Fibroblast of lung (primary cell): ENCODE results near the gene GNAI2. TPM values are rescaled to one million over a fixed set of nuclear protein-coding genes. Genes with fewer than 3 reads are reported as not detected.
A peak's percentile ranks its signal among the peaks of the same experiment; 100 is the strongest.

Experiments
- DNase-seq, 2 donors: peaks; one replicate each; pipeline versions ENCODE4 v3.0.0 to v3.0.0-alpha.2; 2010; ENCODE audit warnings: low read depth in 2 of 2
- H2AFZ ChIP-seq: 2 replicates; pipeline ENCODE4 v1.5.1; 2012; ENCODE audit warnings: low read length, control low read depth, inconsistent platforms
- H3K27ac ChIP-seq: 2 replicates; pipeline ENCODE4 v1.5.1; 2011; ENCODE audit warnings: low read length, control low read depth; ENCODE audit not compliant: insufficient read depth
- H3K27me3 ChIP-seq: 2 replicates; pipeline ENCODE4 v1.5.1; 2011; ENCODE audit warnings: mild to moderate bottlenecking, low read length; ENCODE audit not compliant: control insufficient read depth, insufficient read depth
- H3K36me3 ChIP-seq: 2 replicates; pipeline ENCODE4 v1.5.1; 2011; ENCODE audit warnings: low read length; ENCODE audit not compliant: control insufficient read depth, insufficient read depth
- H3K4me1 ChIP-seq: 2 replicates; pipeline ENCODE4 v1.5.1; 2011; ENCODE audit warnings: low read length; ENCODE audit not compliant: control insufficient read depth, insufficient read depth; ENCODE audit errors: extremely low read depth
- H3K4me2 ChIP-seq: 2 replicates; pipeline ENCODE4 v1.5.1; 2011; ENCODE audit warnings: low read length, control low read depth; ENCODE audit not compliant: insufficient read depth; ENCODE audit errors: extremely low read depth
- H3K4me3 ChIP-seq, 4 experiments: fragments of 200-600 bp in 1 of 4; sonication (generic) in 1 of 4; replicated peaks in 1 of 4; 2 replicates each; pipeline ENCODE4 v1.5.1; 2011 to 2016; ENCODE audit warnings: low read length in 4 of 4, low read depth in 3 of 4, mild to moderate bottlenecking in 3 of 4, control low read depth in 2 of 4, inconsistent platforms in 1 of 4, mixed read lengths in 1 of 4; ENCODE audit not compliant: insufficient read depth in 1 of 4; ENCODE audit errors: control extremely low read depth in 1 of 4
- H3K79me2 ChIP-seq: 2 replicates; pipeline ENCODE4 v1.5.1; 2012; ENCODE audit warnings: mild to moderate bottlenecking, low read length, inconsistent platforms; ENCODE audit not compliant: control insufficient read depth, insufficient read depth
- H3K9ac ChIP-seq: 2 replicates; pipeline ENCODE4 v1.5.1; 2011; ENCODE audit warnings: mild to moderate bottlenecking, low read length, control low read depth; ENCODE audit not compliant: insufficient read depth
- H3K9me3 ChIP-seq: 2 replicates; pipeline ENCODE4 v1.5.1; 2012; ENCODE audit warnings: low read depth, low read length; ENCODE audit not compliant: control insufficient read depth, insufficient read depth
- H4K20me1 ChIP-seq: 2 replicates; pipeline ENCODE4 v1.5.1; 2011; ENCODE audit warnings: low read length; ENCODE audit not compliant: control insufficient read depth, insufficient read depth; ENCODE audit errors: extremely low read depth
- EZH2 ChIP-seq: IDR thresholded peaks from 2 replicates; pipeline ENCODE4 v1.5.1; 2012; ENCODE audit warnings: low read length, control low read depth, mild to moderate bottlenecking; ENCODE audit errors: missing control alignments
- polyA plus RNA-seq, 2 donors: library from polyadenylated mRNA; depleted of rRNA in 1 of 2; stranded (reverse) in 1 of 2; unstranded in 1 of 2; fragments of >200 nt; gene quantifications; 2 replicates each; pipeline ENCODE4 v1.2.1, GENCODE V29; 2011 to 2012; ENCODE audit warnings: missing spikeins in 1 of 2
- total RNA-seq: library from RNA; depleted of rRNA; stranded (reverse); fragments of >200 nt; gene quantifications from 2 replicates; pipeline ENCODE4 v1.2.1, GENCODE V29; 2014
- TF ChIP-seq, protein P1 (sequence below), 2 donors: IDR thresholded peaks in 1 of 2; conservative IDR thresholded peaks in 1 of 2; 1 replicate in 1 of 2; 2 replicates in 1 of 2; pipeline ENCODE4 v1.5.1; 2011 to 2012; ENCODE audit warnings: low read length in 2 of 2, control low read depth in 1 of 2, inconsistent platforms in 1 of 2, low read depth in 1 of 2, mild to moderate bottlenecking in 1 of 2

The GNAI2 gene
- total and polyA plus RNA-seq, 2 donors (not counting 1 experiment from before 2014, with no cell fraction given): 238 to 704 TPM

DNA sequence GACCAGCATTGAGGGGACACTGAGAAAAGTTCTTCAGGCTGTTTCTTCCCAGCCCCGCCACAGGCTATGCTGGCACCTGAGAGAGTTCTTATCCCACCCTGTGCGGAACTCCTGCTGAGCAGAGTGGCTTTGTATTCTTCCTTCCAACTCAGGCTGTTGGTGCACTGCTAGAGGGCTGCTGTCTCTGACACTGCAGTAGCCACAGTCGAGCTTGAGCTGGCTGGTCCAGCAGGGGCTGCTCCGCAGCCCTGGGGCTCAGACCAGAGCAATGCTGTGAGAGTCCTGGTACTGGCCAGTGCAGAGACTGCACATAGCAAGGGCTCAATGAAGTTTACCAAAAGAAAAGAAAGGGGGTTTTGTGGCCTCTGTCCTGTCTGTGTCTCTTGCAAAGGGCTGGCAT is 3.6 kb downstream of the GNAI2 start:
- peaks cover 84% of the 10 kb centered on the region for H3K79me2 ChIP-seq
- no peak overlapping the region for H3K27ac ChIP-seq
- H2AFZ ChIP-seq: no peak overlapping the region
- H3K4me1 ChIP-seq: peaks cover 26% of the 10 kb centered on the region
- H3K9me3 ChIP-seq: no peaks in the 10 kb centered on the region
- TF ChIP-seq, protein P1, sequence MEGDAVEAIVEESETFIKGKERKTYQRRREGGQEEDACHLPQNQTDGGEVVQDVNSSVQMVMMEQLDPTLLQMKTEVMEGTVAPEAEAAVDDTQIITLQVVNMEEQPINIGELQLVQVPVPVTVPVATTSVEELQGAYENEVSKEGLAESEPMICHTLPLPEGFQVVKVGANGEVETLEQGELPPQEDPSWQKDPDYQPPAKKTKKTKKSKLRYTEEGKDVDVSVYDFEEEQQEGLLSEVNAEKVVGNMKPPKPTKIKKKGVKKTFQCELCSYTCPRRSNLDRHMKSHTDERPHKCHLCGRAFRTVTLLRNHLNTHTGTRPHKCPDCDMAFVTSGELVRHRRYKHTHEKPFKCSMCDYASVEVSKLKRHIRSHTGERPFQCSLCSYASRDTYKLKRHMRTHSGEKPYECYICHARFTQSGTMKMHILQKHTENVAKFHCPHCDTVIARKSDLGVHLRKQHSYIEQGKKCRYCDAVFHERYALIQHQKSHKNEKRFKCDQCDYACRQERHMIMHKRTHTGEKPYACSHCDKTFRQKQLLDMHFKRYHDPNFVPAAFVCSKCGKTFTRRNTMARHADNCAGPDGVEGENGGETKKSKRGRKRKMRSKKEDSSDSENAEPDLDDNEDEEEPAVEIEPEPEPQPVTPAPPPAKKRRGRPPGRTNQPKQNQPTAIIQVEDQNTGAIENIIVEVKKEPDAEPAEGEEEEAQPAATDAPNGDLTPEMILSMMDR (conservative IDR thresholded peaks at IDR 0.05 in 1 of 2, IDR thresholded peaks at IDR 0.05 in 1 of 2; ENCODE audit: low read depth in 1 of 2, low read length in 2 of 2): no peak
- no peak for TF ChIP-seq EZH2
- no peak for DNase-seq
- no peaks in the 10 kb centered on the region for H3K27me3 ChIP-seq
- H3K4me3 ChIP-seq: no peak overlapping the region
- peak overlapping the region; percentile 8 for H3K4me2 ChIP-seq
- peaks cover 10% of the 10 kb centered on the region for H3K36me3 ChIP-seq
- H4K20me1 ChIP-seq: no peaks in the 10 kb centered on the region
- no peak overlapping the region for H3K9ac ChIP-seq

DNA sequence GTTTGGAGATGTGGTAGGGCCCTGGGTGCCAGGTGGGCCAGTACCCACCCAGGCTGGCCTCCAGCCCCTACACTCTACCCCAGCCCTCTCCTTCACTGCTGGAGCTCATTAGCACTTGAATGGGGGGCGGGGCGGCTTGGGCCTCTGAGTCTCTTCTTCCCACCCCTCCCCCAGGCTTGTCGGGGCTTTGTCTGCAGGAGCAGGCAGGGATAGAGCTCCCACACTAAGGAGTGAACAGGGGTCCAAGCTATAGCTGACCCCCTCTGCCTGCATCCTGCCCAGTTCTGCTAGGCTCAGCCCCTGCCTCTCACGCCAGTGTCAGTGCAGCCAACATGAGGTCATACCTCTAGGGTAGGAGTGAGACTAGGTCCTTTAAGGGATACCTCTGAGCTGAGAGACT is 5.2 kb downstream of the GNAI2 start:
- Histone ChIP-seq H3K27ac (peak overlapping the region; percentile 27), H3K27me3 (no peaks in the 10 kb centered on the region), H4K20me1 (no peaks in the 10 kb centered on the region), H3K9me3 (no peaks in the 10 kb centered on the region), H3K9ac (no peak overlapping the region), H3K4me1 (peaks cover 34% of the 10 kb centered on the region), H2AFZ (no peak overlapping the region), H3K4me3 (no peak overlapping the region), H3K36me3 (peaks cover 12% of the 10 kb centered on the region), H3K79me2 (peaks cover 96% of the 10 kb centered on the region), H3K4me2 (no peak overlapping the region)
- no peak for DNase-seq
- TF ChIP-seq EZH2: no peak
- TF ChIP-seq, protein P1 (conservative IDR thresholded peaks at IDR 0.05 in 1 of 2, IDR thresholded peaks at IDR 0.05 in 1 of 2; ENCODE audit: low read depth in 1 of 2, low read length in 2 of 2): no peak

DNA sequence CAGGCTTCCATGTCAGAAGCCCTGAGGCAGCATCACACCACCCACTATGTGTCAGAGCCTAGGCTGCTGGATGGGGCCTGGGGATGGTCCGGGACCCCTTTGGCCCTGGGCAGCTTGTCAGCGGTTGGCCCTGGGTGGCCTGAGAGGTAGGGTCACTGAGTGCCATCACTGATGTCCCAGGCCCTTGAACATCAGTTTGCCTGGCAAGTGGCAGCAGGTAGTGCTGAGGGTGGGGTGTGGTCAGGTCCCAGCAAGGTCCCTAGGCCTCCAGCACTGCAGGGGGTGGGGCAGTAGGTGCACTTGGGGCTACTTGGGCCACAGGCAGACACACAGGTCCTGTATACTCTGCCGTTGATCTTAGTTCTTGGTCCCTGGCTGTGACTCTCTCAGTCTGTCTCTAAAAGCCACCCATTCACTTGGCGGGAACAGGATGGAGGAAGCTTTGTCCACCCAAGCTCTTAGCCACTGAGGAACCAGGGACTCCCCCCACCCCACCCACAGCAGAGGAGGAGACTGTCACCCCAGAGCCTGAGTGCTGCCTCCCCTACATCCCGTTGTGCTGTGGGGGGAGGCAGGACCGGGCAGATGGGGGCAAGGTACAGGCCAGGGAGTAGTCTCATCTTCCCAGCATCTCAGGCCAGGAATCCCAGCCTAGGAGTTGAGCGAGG is 5.8 kb downstream of the GNAI2 start:
- Histone ChIP-seq H3K27ac (no peak overlapping the region), H4K20me1 (no peaks in the 10 kb centered on the region), H3K36me3 (peaks cover 12% of the 10 kb centered on the region), H2AFZ (no peak overlapping the region), H3K4me3 (no peak overlapping the region), H3K4me2 (no peak overlapping the region), H3K27me3 (no peaks in the 10 kb centered on the region), H3K9ac (no peak overlapping the region), H3K79me2 (peaks cover 96% of the 10 kb centered on the region), H3K4me1 (peaks cover 40% of the 10 kb centered on the region), H3K9me3 (no peaks in the 10 kb centered on the region)
- TF ChIP-seq, protein P1 (conservative IDR thresholded peaks at IDR 0.05 in 1 of 2, IDR thresholded peaks at IDR 0.05 in 1 of 2; ENCODE audit: low read depth in 1 of 2, low read length in 2 of 2): no peak
- TF ChIP-seq EZH2: no peak
- DNase-seq: no peak
